ENCODE results near the gene CYFIP2.

CYFIP2 gene

GRCh38 chr5:157258450-157258849 is 7.5 kb upstream of the CYFIP2 start:
- DNase-seq (ENCODE audit: low read depth), result no peak

GRCh38 chr5:157259699-157260098 is 6.2 kb upstream of the CYFIP2 start:
- DNase-seq (ENCODE audit: low read depth), result no peak

GRCh38 chr5:157263496-157264090 is 2.3 kb upstream of the CYFIP2 start:
- DNase-seq (ENCODE audit: low read depth), result no peak

GRCh38 chr5:157266286-157267007 is 524 bp downstream of the CYFIP2 start:
- DNase-seq (ENCODE audit: low read depth), result no peak

- DNase-seq (ENCODE audit: low read depth), result no peak
Observed at GRCh38 chr5:157267025-157267424, 1.1 kb downstream of the CYFIP2 start.

GRCh38 chr5:157267761-157268480 is 2.0 kb downstream of the CYFIP2 start:
- no peak for DNase-seq (ENCODE audit: low read depth)

GRCh38 chr5:157269165-157269671 is 3.3 kb downstream of the CYFIP2 start:
- no peak for DNase-seq (ENCODE audit: low read depth)

GRCh38 chr5:157269761-157270272 is 3.9 kb downstream of the CYFIP2 start:
- DNase-seq (ENCODE audit: low read depth), result no peak

GRCh38 chr5:157270771-157271170 is 4.8 kb downstream of the CYFIP2 start:
- DNase-seq (ENCODE audit: low read depth), result no peak

- DNase-seq (ENCODE audit: low read depth), result no peak
Observed at GRCh38 chr5:157271740-157272271, 5.9 kb downstream of the CYFIP2 start.

- no peak for DNase-seq (ENCODE audit: low read depth)
Observed at GRCh38 chr5:157273131-157273556, 7.2 kb downstream of the CYFIP2 start.

- DNase-seq (ENCODE audit: low read depth), result no peak
Observed at GRCh38 chr5:157275403-157275802, 9.5 kb downstream of the CYFIP2 start.

- no peak for DNase-seq (ENCODE audit: low read depth)
Observed at GRCh38 chr5:157278319-157279037, 12.6 kb downstream of the CYFIP2 start.

GRCh38 chr5:157279605-157280239 is 13.8 kb downstream of the CYFIP2 start:
- no peak for DNase-seq (ENCODE audit: low read depth)

GRCh38 chr5:157280927-157281326 is 15.0 kb downstream of the CYFIP2 start:
- peak; percentile 65 for DNase-seq (ENCODE audit: low read depth)

GRCh38 chr5:157282150-157282549 is 16.2 kb downstream of the CYFIP2 start:
- DNase-seq (ENCODE audit: low read depth), result no peak

GRCh38 chr5:157283434-157283833 is 17.5 kb downstream of the CYFIP2 start:
- no peak for DNase-seq (ENCODE audit: low read depth)

- DNase-seq (ENCODE audit: low read depth), result no peak
Observed at GRCh38 chr5:157284458-157285212, 18.7 kb downstream of the CYFIP2 start.

GRCh38 chr5:157285310-157286035 is 19.6 kb downstream of the CYFIP2 start:
- no peak for DNase-seq (ENCODE audit: low read depth)

- no peak for DNase-seq (ENCODE audit: low read depth)
Observed at GRCh38 chr5:157286761-157287211, 20.9 kb downstream of the CYFIP2 start.
